NCI-H1436 treated with DMSO at 0.1 percent for 48 hours (cell line): ENCODE results near the gene TMEM132E.
A peak's percentile ranks its signal among the peaks of the same experiment; 100 is the strongest.

Source experiments
- DNase-seq: peaks from one replicate; lab custom pipeline; 2025; lab: John Stamatoyannopoulos, UW

The TMEM132E gene

GRCh38 chr17:34634551-34635160, 55.3 kb downstream of the TMEM132E start:
- no peak for DNase-seq

DNA sequence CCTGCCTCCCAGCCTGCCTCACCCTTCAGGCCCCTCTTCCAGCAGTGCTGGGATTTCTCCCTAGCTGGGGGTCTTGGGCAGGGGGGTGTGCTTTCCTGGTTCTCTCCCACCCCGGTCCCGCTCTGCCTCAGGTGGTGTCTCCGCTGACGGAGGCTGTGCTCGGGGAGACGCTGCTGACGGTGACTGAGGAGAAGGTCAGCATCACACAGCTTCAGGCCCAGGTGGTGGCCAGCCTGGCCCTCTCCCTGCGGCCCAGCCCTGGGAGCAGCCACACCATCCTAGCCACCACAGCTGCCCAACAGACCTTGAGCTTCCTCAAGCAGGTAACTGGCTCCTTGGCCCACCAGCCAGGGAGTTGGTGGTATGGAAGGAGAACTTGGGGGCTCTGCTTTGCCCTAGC, 56.5 kb downstream of the TMEM132E start:
- no peak for DNase-seq

DNA sequence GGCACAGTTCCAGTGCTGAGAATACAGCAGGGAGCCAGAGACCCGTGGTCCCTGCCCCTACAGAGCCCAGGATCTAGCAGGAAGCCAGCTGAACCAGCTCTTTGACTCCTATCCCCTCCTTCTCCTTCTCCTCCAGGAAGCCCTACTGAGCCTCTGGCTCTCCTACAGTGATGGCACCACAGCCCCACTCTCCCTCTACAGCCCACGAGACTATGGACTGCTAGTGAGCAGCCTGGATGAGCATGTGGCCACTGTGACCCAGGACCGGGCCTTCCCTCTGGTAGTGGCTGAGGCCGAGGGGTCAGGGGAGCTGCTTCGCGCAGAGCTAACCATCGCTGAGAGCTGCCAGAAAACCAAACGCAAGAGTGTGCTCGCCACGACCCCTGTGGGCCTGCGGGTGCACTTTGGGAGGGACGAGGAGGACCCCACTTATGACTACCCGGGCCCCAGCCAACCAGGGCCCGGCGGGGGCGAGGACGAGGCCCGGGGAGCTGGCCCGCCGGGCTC, 57.7 kb downstream of the TMEM132E start:
- DNase-seq = no peak

DNA sequence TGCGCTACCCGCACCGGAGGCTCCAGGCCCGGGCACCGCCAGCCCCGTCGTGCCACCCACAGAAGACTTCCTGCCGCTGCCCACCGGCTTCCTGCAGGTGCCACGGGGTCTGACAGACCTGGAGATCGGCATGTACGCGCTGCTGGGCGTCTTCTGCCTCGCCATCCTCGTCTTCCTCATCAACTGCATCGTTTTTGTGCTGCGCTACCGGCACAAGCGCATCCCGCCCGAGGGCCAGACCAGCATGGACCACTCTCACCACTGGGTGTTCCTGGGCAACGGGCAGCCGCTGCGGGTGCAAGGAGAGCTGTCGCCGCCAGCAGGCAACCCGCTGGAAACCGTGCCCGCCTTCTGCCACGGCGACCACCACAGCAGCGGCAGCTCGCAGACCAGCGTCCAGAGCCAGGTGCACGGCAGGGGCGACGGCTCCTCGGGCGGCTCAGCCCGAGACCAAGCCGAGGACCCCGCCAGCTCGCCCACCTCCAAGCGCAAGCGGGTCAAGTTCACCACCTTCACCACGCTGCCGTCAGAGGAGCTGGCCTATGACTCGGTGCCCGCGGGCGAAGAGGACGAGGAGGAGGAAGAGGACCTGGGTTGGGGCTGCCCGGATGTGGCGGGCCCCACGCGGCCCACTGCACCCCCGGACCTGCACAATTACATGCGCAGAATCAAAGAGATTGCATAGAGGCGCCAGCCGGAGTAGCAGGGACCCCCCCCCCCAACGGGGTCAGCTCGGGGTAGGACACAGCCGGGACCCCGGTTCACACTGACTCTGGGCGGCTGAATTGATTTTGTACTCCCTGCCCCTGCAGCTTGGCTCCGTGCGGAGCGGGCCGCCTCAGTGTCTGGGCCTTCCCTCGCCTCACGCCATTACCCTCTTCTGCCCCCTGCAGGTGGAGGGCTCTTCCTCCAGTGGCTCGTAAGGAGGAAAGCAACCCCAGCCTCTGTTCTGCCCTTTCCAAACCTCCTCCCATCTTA, 58.5 kb downstream of the TMEM132E start:
- DNase-seq = peak; percentile 20

DNA sequence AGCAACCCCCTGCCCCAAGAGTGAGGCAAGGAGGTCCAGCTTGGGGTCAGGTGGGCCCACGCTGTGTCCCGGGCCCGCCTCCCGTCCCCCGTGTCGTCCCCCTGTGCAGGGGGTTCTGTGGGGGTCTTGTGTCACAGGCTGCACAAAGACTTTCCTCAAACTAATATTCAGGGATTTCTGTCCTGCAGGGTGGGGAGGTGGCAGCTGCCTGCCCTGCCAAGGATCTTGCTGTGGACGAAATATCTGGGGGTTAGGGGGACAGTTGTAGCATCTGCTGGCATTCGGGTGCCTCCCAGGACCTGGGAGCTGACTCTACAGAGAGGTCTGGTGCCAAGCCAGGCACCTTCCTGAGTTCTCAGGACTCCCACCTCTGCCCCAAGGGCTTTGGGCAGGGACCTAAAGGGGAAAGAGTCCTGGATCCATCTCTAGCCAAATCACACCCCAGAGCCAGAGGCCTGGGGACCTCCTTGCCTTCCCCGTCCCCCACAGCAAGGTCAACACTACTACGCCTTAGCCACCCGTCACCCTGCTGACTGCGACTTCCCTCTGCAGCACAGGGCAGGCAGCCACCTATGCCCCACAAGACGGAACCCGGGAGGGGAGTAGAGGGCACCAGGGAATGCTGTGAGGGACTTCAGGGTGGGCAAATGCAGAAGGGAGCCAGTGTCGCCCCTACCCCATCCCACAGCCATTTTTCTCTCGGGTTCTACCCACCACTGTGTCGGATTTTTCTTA, 59.3 kb downstream of the TMEM132E start:
- DNase-seq = no peak

GRCh38 chr17:34639706-34640425, 60.5 kb downstream of the TMEM132E start:
- no peak for DNase-seq

DNA sequence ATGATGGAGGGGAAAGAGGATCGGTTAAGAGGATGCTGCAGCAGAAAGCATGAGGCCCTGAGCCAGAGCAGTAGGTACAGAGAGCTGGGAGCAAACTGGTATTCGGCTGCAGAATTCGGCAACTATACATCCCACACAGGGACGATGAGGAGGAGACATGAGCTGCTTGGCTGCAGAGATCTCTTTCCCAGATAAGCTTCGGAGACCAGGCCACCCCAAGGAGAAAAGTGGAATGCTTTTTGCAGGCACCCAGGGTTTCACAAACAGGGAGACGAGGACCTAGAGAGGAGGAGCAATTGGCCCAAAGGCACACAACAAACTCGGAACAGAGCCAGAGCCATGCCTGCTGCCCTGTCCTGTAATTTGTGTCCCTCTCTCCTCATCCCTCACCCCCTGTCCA, 62.0 kb downstream of the TMEM132E start:
- no peak for DNase-seq

- no peak for DNase-seq
These were observed 65.7 kb downstream of the TMEM132E start for GRCh38 chr17:34644941-34645550.

DNA sequence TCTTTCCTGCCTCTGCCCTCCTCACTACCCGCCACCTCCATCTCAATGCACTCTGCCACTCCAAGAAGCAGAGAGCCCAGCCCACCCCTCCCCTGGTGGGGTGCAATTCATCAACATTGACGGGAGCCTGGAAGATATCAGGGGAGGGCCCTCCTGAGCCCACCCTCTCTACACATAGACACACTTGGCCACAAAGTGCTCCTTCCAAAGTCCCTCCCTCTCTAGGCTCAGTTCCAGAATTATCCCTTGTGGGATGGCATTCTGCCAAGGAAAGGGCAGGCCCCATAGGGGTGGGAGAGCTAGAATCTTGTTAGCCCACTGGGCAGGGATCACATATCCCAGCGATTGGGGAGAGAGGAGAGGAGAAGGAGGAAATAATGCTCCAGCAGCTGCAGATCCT, 66.2 kb downstream of the TMEM132E start:
- no peak for DNase-seq

DNA sequence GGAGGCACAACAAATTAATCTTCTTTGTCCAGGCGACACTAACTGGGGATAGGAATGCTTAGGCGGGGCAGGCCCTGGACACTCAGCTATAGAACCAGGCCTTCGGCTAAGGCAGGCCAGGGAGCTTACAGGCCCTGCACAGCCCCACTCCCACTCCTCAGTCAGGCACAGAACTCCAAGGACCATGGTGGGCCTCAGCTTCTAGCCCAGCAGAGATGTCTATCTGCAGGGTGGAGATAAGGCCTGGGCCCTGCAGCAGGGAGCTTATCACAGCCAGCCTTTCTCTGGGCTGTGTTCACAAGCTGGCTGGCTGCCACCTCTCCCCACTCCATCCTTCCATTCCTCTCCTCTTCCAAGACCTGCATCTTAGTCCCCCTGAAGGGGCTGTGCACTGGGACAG, 68.1 kb downstream of the TMEM132E start:
- DNase-seq = no peak

DNA sequence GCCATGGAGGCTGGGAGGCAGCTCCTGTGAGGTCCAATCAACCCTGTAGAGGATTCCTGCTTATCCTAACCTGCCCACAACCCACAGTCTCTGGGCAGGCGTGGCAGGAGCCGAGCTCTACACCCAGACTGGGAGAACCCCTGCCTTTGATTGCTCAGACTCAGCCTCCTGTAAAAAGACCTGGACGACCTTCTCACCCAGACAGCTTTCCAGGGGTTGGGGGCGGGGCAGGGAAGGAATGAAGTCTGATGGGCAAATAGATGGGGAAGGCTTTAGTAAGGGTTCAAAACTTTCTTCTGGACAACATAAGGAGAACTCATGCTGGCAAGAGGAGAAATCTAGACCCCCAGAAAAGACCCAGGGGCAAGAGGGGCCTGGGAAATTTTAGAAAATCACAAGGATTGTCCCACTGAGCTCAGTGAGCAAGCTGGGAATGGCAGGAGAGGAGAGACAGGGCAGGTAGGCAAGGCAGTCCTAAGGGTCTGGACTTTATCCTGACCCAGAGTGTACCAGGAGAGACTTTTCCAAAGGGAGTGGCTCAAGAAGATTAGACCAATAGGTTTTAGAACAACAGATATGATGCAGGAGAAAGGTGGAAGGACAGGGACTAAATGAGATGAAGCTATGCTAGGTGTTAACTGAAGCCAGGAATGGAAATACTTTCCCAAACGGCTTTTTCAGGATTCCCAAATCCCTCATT, 70.8 kb downstream of the TMEM132E start:
- no peak for DNase-seq

DNA sequence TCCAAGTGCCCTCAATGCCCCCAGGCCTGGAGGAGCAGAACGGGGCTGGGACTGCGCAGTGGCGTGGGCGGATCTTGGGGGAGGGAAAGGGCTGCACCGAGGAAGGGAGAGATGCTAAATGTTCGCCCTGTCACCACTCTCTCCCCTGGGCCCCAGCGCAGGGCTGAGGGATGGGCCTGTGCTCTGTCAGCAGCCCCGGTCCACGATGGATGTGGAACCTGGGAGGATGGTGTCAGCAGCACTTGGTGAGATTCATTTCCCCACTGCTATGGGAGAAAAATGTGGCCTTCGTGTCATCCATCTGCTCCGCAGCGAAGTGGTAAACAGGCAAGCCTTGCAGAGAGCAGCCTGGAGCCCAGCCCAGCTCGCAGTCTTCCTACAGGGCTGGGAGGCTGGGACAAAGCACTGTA, 72.0 kb downstream of the TMEM132E start:
- DNase-seq = no peak

DNA sequence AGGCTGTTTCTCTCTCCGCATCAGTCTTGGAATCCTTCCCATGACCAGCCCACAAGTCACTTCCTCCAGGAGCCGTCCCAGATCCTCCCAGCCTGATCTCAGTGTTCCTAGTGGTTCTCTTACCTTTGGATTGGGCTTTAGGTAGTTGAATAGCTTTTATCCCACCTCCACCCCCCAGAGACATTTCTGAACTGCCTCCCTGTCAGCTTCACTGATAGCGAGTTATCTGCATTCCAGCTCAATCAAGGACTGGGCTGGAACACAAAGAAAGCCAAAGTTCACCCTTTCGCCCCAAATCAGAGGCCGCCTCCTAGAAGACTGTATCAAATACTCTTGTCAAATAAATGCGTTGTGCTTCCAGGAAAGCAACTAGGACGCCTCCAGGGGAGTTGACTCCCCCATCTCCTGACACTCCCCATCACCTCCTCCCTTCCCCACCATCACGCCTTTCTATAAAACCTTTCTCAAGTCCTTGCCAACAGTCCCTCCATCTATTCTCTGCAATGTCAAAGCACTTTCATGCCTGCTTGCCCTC, 72.7 kb downstream of the TMEM132E start:
- DNase-seq = no peak

DNA sequence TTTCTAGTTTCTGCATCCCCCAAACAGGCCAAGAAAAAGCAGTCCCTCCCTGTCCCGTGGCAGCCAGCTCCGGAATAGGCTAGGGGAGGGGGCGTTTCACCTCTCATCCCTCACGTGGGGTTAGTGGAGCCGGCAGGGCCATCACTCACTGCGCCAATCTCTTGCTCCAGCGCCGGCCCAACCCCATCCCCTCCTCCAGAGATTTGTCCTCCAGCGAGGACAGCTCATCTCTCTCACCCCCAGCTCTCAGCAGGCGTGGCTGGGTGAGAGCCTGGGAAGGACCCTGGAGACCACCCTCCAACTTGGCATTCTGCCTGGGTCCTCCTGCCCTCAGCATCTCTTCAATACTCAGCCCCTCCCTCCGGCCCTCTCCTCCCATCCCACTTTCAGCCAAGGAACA, 74.1 kb downstream of the TMEM132E start:
- DNase-seq = no peak

DNA sequence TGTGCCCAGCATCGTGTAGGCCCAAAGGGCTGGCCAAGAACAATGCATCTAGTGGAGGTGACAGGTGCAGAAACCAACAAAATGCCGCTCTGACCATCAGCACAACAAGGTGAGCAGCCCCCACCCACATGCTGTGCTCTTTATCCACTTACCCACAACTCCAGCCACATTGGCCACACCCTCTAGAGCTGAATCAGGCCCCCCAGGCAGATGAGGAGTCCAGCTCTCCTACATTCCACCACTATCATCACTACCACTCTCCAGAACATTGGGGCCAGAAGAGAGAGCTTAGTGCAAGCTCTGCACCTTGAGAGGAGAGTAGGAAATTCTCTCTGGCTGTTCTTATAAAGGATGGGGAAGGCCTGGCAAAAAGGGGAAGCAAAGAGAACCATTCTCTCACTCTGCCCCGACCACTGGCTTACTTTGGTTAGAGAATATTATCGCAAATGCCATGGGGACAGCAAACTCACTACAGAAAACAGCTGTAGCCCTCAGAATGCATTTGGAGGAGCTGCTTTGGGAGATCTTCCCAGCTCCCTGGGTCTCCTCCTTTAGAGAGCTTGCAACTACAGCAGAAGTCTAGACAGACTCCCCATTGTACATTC, 75.0 kb downstream of the TMEM132E start:
- DNase-seq = no peak

DNA sequence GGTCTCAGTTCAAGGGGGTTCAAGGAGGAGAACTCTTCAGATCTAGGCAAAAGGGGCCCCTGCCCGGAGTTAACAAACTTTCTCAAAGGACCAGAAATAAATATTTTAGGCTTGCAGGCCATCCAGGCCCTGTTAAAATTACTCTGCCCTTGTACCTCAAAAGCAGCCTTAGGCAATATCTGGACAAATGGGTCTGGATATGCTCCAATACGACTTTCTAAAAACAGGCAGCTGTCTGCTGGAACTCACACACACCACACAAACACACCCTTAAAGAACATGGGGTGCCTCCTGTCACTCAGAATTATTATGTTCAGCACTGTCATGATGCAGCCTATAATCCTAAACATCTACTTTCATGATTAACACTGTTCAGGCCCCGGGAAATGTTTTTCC, 75.5 kb downstream of the TMEM132E start:
- no peak for DNase-seq

- no peak for DNase-seq
These were observed 77.4 kb downstream of the TMEM132E start for GRCh38 chr17:34656801-34657200.

GRCh38 chr17:34658811-34659560, 79.6 kb downstream of the TMEM132E start:
- no peak for DNase-seq

DNA sequence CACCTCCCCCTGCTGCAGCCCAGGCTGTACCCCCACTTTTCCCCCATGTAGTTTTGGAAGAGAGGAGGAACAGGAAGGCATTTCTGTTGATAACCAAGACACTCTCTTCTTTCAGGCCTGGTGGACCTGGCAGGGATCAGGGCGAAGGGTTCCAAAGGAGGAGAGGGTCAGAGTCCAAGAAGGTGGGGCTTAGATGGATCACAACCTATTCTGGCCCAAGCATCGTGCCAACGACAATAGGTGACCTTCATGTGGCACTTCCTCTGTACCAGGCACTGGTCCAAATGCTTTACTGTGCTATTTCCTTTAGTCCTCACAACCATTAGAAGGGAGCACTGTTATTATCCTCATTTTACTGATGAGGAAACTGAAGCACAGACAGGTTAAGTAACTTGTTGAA, 84.3 kb downstream of the TMEM132E start:
- no peak for DNase-seq
